IMR-90 (cell line): ENCODE measurements around the gene WNK1. TPM values are rescaled to one million over a fixed set of nuclear protein-coding genes. Genes with fewer than 3 reads are reported as not detected.
A peak's percentile ranks its signal among the peaks of the same experiment; 100 is the strongest.

Experiments
- ATAC-seq: fragments of 200-7000 bp; cut with Tn5 transposase; 2 replicates; pipeline ENCODE4 v1.9.1; 2020; ENCODE audit warnings: low read depth, mild to moderate bottlenecking, moderate library complexity
- BruUV-seq: library from RNA; stranded (reverse); fragments of 400-500 nt; replicated peaks from 2 replicates; lab custom pipeline; 2021; lab: Mats Ljungman, UMichigan
- CTCF ChIA-PET: fragments of 300-600 bp; formaldehyde crosslinking; extraction: SDS; loops from one replicate; lab custom pipeline; 2021; ENCODE audit warnings: antibody characterized with exemption; lab: Yijun Ruan, JAX
- POLR2A ChIA-PET: fragments of 300-600 bp; sonication (Branson Sonifier 250); formaldehyde crosslinking; loops from one replicate; lab custom pipeline; 2022; ENCODE audit warnings: antibody characterized with exemption; ENCODE audit not compliant: unreplicated experiment; lab: Charles Lee
- DNase-seq: peaks from one replicate; pipeline ENCODE4 v3.0.0; 2013
- H2AFZ ChIP-seq: replicated peaks from 2 replicates; pipeline ENCODE3; 2013; ENCODE audit warnings: low read length, mild to moderate bottlenecking; ENCODE audit not compliant: poor library complexity
- H2AK5ac ChIP-seq: 2 replicates; pipeline ENCODE4 v1.6.1; 2013; ENCODE audit warnings: low read depth, low read length, inconsistent platforms
- H2AK9ac ChIP-seq: replicated peaks from 2 replicates; pipeline ENCODE3; 2013; ENCODE audit warnings: mild to moderate bottlenecking, low read depth, low read length, moderate library complexity; ENCODE audit not compliant: poor library complexity
- H2BK120ac ChIP-seq: 2 replicates; pipeline ENCODE4 v1.6.1; 2013; ENCODE audit warnings: low read depth, low read length, inconsistent platforms
- H2BK15ac ChIP-seq: 3 replicates; pipeline ENCODE4 v1.6.1; 2013; ENCODE audit warnings: low read depth, low read length, inconsistent platforms
- H2BK20ac ChIP-seq: 2 replicates; pipeline ENCODE4 v1.6.1; 2013; ENCODE audit warnings: low read depth, mild to moderate bottlenecking, inconsistent platforms, low read length, moderate library complexity
- H2BK5ac ChIP-seq: 2 replicates; pipeline ENCODE4 v1.6.1; 2013; ENCODE audit warnings: mild to moderate bottlenecking, low read depth, low read length, inconsistent platforms; ENCODE audit not compliant: poor library complexity, severe bottlenecking
- H3K14ac ChIP-seq: replicated peaks from 2 replicates; pipeline ENCODE4 v1.6.1; 2013; ENCODE audit warnings: low read depth, low read length, inconsistent platforms
- H3K18ac ChIP-seq: 2 replicates; pipeline ENCODE4 v1.6.1; 2013; ENCODE audit warnings: low read depth, low read length, control low read depth
- H3K23ac ChIP-seq: 2 replicates; pipeline ENCODE4 v1.6.1; 2013; ENCODE audit warnings: low read depth, low read length, inconsistent platforms
- H3K27ac ChIP-seq: 2 replicates; pipeline ENCODE4 v1.5.1; 2013; ENCODE audit warnings: mild to moderate bottlenecking, control low read depth, low read length; ENCODE audit not compliant: insufficient read depth
- H3K27me3 ChIP-seq: 2 replicates; pipeline ENCODE4 v1.6.1; 2013; ENCODE audit warnings: low read length; ENCODE audit not compliant: control insufficient read depth, insufficient read depth
- H3K36me3 ChIP-seq: 2 replicates; pipeline ENCODE4 v1.6.1; 2013; ENCODE audit warnings: low read length, mixed read lengths; ENCODE audit not compliant: control insufficient read depth, insufficient read depth
- H3K4ac ChIP-seq: 2 replicates; pipeline ENCODE4 v1.6.1; 2013; ENCODE audit warnings: low read depth, low read length, inconsistent platforms
- H3K4me1 ChIP-seq: 2 replicates; pipeline ENCODE4 v1.6.1; 2013; ENCODE audit warnings: low read length, mixed read lengths; ENCODE audit not compliant: control insufficient read depth, insufficient read depth
- H3K4me2 ChIP-seq: 2 replicates; pipeline ENCODE4 v1.6.1; 2013; ENCODE audit warnings: low read depth, mild to moderate bottlenecking, control low read depth, low read length, moderate library complexity
- H3K4me3 ChIP-seq: 2 replicates; pipeline ENCODE4 v1.5.1; 2013; ENCODE audit warnings: low read depth, mild to moderate bottlenecking, control low read depth, low read length, moderate library complexity; ENCODE audit not compliant: insufficient read depth
- H3K56ac ChIP-seq: 2 replicates; pipeline ENCODE4 v1.6.1; 2013; ENCODE audit warnings: low read length, inconsistent platforms; ENCODE audit not compliant: insufficient read depth; ENCODE audit errors: extremely low read depth
- H3K79me1 ChIP-seq, 2 experiments: 2 replicates each; pipeline ENCODE4 v1.6.1; 2013; ENCODE audit warnings: low read length in 2 of 2, inconsistent platforms in 1 of 2, low read depth in 1 of 2
- H3K9ac ChIP-seq: 2 replicates; pipeline ENCODE4 v1.6.1; 2013; ENCODE audit warnings: low read depth, low read length, control low read depth
- H3K9me1 ChIP-seq: 2 replicates; pipeline ENCODE4 v1.6.1; 2013; ENCODE audit warnings: low read length, inconsistent platforms; ENCODE audit not compliant: insufficient read depth
- H3K9me3 ChIP-seq: 2 replicates; pipeline ENCODE4 v1.6.1; 2013; ENCODE audit warnings: low read length; ENCODE audit not compliant: control insufficient read depth, insufficient read depth
- H4K20me1 ChIP-seq: 2 replicates; pipeline ENCODE4 v1.6.1; 2013; ENCODE audit warnings: low read length, inconsistent platforms; ENCODE audit not compliant: insufficient read depth
- H4K5ac ChIP-seq: 2 replicates; pipeline ENCODE4 v1.6.1; 2013; ENCODE audit warnings: mild to moderate bottlenecking, low read depth, low read length, control low read depth
- H4K8ac ChIP-seq, 2 experiments: 2 replicates each; pipeline ENCODE4 v1.6.1; 2013; ENCODE audit warnings: low read depth in 2 of 2, low read length in 2 of 2, control low read depth in 1 of 2, inconsistent platforms in 1 of 2
- H4K91ac ChIP-seq: 2 replicates; pipeline ENCODE4 v1.6.1; 2013; ENCODE audit warnings: low read depth, low read length, inconsistent platforms; ENCODE audit not compliant: insufficient read depth
- BHLHE40 ChIP-seq: fragments of 150-350 bp; IDR thresholded peaks from 2 replicates; pipeline ENCODE4 v1.6.1; 2016; ENCODE audit warnings: mild to moderate bottlenecking, low read depth, low read length
- CEBPB ChIP-seq: IDR thresholded peaks from 2 replicates; pipeline ENCODE4 v1.6.1; 2012; ENCODE audit warnings: low read depth, low read length, improper control_type of control experiment
- CHD1 ChIP-seq: IDR thresholded peaks from 2 replicates; pipeline ENCODE4 v1.6.1; 2012; ENCODE audit warnings: low read depth, low read length, improper control_type of control experiment
- MAFK ChIP-seq: IDR thresholded peaks from 2 replicates; pipeline ENCODE4 v1.6.1; 2012; ENCODE audit warnings: low read depth, low read length, improper control_type of control experiment
- MXI1 ChIP-seq: IDR thresholded peaks from 2 replicates; pipeline ENCODE4 v1.6.1; 2012; ENCODE audit warnings: low read depth, mild to moderate bottlenecking, low read length, moderate library complexity, borderline replicate concordance
- RAD21 ChIP-seq: IDR thresholded peaks from 2 replicates; pipeline ENCODE4 v1.6.1; 2012; ENCODE audit warnings: low read length, improper control_type of control experiment
- RFX5 ChIP-seq: IDR thresholded peaks from 2 replicates; pipeline ENCODE4 v1.8.0; 2012; ENCODE audit warnings: low read depth, mild to moderate bottlenecking, low read length, moderate library complexity
- SMC3 ChIP-seq: fragments of 150-350 bp; IDR thresholded peaks from 2 replicates; pipeline ENCODE4 v1.6.1; 2016; ENCODE audit warnings: low read depth, mild to moderate bottlenecking, antibody characterized with exemption, low read length, moderate library complexity
- WGBS, 2 experiments: methylation state at CpG; one replicate each; pipeline versions ENCODE4 v1.1.5 to v1.1.7; 2013; ENCODE audit warnings: missing lambda C conversion rate in 2 of 2; ENCODE audit not compliant: insufficient read length in 1 of 2; ENCODE audit errors: extremely low coverage in 2 of 2; 5-methylcytosine and 5-hydroxymethylcytosine counted together
- dilution Hi-C: fragments of 300-500 bp; cut with HindIII; formaldehyde crosslinking; loops from one replicate; pipeline ENCODE4 v1.14.3; 2018; ENCODE audit warnings: low sequenced_read_pairs; ENCODE audit not compliant: unreplicated experiment
- in situ Hi-C: fragments of 300-500 bp; cut with MboI; formaldehyde crosslinking; loops from 3 replicates; pipeline ENCODE4 v1.14.3; 2019; ENCODE audit warnings: low sequenced_read_pairs, inconsistent platforms, mixed read lengths
- intact Hi-C: fragments of 100-400 bp; cut with micrococcal nuclease; formaldehyde crosslinking; loops from 2 replicates; pipeline ENCODE4 v1.10.0; 2022
- polyA plus RNA-seq, 3 experiments: library from polyadenylated mRNA; depleted of rRNA; stranded (reverse); fragments of >200 nt; gene quantifications; 2 replicates each; pipeline ENCODE4 v1.2.3, GENCODE V29; 2012; ENCODE audit warnings: low replicate concordance in 1 of 3
- total RNA-seq: library from RNA; depleted of rRNA; stranded (reverse); fragments of >200 nt; gene quantifications from 2 replicates; pipeline ENCODE4 v1.2.3, GENCODE V29; 2012

Gene WNK1
- total and polyA plus RNA-seq, 2 of the 4 experiments (the other 2 are of a cell fraction), result 36.9 to 42.8 TPM

GRCh38 chr12:750366-751191 is 1.8 kb upstream of the WNK1 start:
- peak overlapping the region; percentile 93 for H2AFZ ChIP-seq
- no peak overlapping the region for H3K27ac ChIP-seq
- H2AK5ac ChIP-seq, result no peak overlapping the region
- H2BK5ac ChIP-seq, result peak overlapping the region; percentile 4
- H3K4me3 ChIP-seq, result peak overlapping the region; percentile 44; the same call in 1 of the 2 replicates
- H4K8ac ChIP-seq, result peak overlapping the region in 1 of 2 experiments; percentile 45; a peak in 2 of 4 replicates
- H2BK15ac ChIP-seq, result no peak overlapping the region
- intact Hi-C loops, result loop anchor here (1.0 to 5.0 kb wide), 5 partner anchors 118 to 832 kb away; partner anchors contain the start of gene RAD52
- TF ChIP-seq MAFK (peak; percentile 66; the same call in 1 of the 2 replicates), MXI1 (no peak), BHLHE40 (no peak), CHD1 (no peak), SMC3 (no peak), CEBPB (no peak), RAD21 (no peak), RFX5 (no peak)
- no peak overlapping the region for H2AK9ac ChIP-seq
- peak overlapping the region; percentile 55; the same call in 1 of the 2 replicates for H3K56ac ChIP-seq
- no peak overlapping the region for H3K14ac ChIP-seq
- H3K9ac ChIP-seq, result peak overlapping the region; percentile 5; the same call in 1 of the 2 replicates
- ChIA-PET CTCF (interaction anchor here (0.7 to 3.4 kb wide), 13 partner anchors 10 to 180 kb away, joined by 3 to 26 read pairs (median 5); no protein-coding TSS in a partner anchor), POLR2A (interaction anchor here (0.6 to 0.9 kb wide), 2 partner anchors 175 to 179 kb away, joined by 3 to 4 read pairs; no protein-coding TSS in a partner anchor)
- H3K9me3 ChIP-seq, result no peaks in the 10 kb centered on the region
- H3K9me1 ChIP-seq, result no peaks in the 10 kb centered on the region
- H4K91ac ChIP-seq, result no peak overlapping the region
- whole genome bisulfite sequencing, 2 experiments, result no CpG with 5 or more reads among the region's 7 CpGs
- H3K23ac ChIP-seq, result peak overlapping the region; percentile 64; the same call in 1 of the 2 replicates
- BruUV-seq, result no TSS peak
- no peak overlapping the region for H4K5ac ChIP-seq
- DNase-seq (no peak), ATAC-seq (no peak)
- dilution Hi-C loops, result no loop called here
- no peaks in the 10 kb centered on the region for H3K27me3 ChIP-seq
- in situ Hi-C loops, result loop anchor here (5.0 kb wide), 1 partner anchor 173 kb away; no protein-coding TSS in a partner anchor
- no peak overlapping the region for H3K18ac ChIP-seq
- no peak overlapping the region for H2BK120ac ChIP-seq
- H3K36me3 ChIP-seq, result no peaks in the 10 kb centered on the region
- H2BK20ac ChIP-seq, result 0 out of 2 replicates have a peak overlapping the region, but pooled peaks have one; percentile 16
- peaks cover 0 to 19% of the 10 kb centered on the region in 2 experiments; a peak in 2 of 4 replicates for H3K79me1 ChIP-seq
- H3K4ac ChIP-seq, result no peak overlapping the region
- peaks cover 25% of the 10 kb centered on the region for H4K20me1 ChIP-seq
- peak overlapping the region; percentile 60 for H3K4me2 ChIP-seq
- H3K4me1 ChIP-seq, result no peaks in the 10 kb centered on the region
